Peyer's patch (tissue), 4 donors: ENCODE measurements around the gene SPON1. TPM values are rescaled to one million over a fixed set of nuclear protein-coding genes. Genes with fewer than 3 reads are reported as not detected.
A peak's percentile ranks its signal among the peaks of the same experiment; 100 is the strongest.

ENCODE experiments used
- DNase-seq, 3 donors: peaks; one replicate each; pipeline ENCODE4 v3.0.0-alpha.2; 2017 to 2019
- H3K27ac ChIP-seq, 4 donors: fragments of 200-600 bp; sonication (generic); one replicate each; pipeline ENCODE4 v1.5.1; 2016 to 2019
- H3K27me3 ChIP-seq, 2 donors: fragments of 200-600 bp; sonication (generic); one replicate each; pipeline ENCODE4 v1.5.1; 2019
- H3K36me3 ChIP-seq, 3 donors: fragments of 200-600 bp; sonication (generic); one replicate each; pipeline ENCODE4 v1.5.1; 2016 to 2019
- H3K4me1 ChIP-seq, 4 donors: fragments of 200-600 bp; sonication (generic); one replicate each; pipeline ENCODE4 v1.5.1; 2016 to 2019
- H3K4me3 ChIP-seq, 4 donors: fragments of 200-600 bp; sonication (generic); 1 replicate in 3 of 4; 2 replicates in 1 of 4; pipeline ENCODE4 v1.5.1; 2016 to 2019; ENCODE audit warnings: mild to moderate bottlenecking in 1 of 4
- H3K9me3 ChIP-seq, 4 donors: fragments of 200-600 bp; sonication (generic); one replicate each; pipeline ENCODE4 v1.5.1; 2016 to 2019; ENCODE audit warnings: mild to moderate bottlenecking in 1 of 4
- POLR2A ChIP-seq, 2 donors: fragments of 450-650 bp; IDR thresholded peaks; one replicate each; pipeline ENCODE4 v1.5.1; 2017; ENCODE audit warnings: antibody characterized with exemption in 2 of 2, mild to moderate bottlenecking in 2 of 2, moderate library complexity in 2 of 2
- total RNA-seq, 4 donors: library from RNA; depleted of rRNA; stranded (reverse); fragments of >200 nt; gene quantifications; one replicate each; pipeline ENCODE4 v1.1.0, GENCODE V29; 2016
- TF ChIP-seq, protein P1 (sequence below), 6 experiments: fragments of 450-650 bp in 4 of 6; fragments of 200-600 bp in 2 of 6; sonication (generic) in 1 of 6; IDR thresholded peaks; one replicate each; pipeline ENCODE4 v1.5.1; 2017 to 2019; ENCODE audit warnings: antibody characterized with exemption in 6 of 6, mild to moderate bottlenecking in 3 of 6, moderate library complexity in 1 of 6

The SPON1 gene
- total RNA-seq, 4 donors from 2014 or later: 26.4 to 53.8 (median 48.3) TPM

DNA sequence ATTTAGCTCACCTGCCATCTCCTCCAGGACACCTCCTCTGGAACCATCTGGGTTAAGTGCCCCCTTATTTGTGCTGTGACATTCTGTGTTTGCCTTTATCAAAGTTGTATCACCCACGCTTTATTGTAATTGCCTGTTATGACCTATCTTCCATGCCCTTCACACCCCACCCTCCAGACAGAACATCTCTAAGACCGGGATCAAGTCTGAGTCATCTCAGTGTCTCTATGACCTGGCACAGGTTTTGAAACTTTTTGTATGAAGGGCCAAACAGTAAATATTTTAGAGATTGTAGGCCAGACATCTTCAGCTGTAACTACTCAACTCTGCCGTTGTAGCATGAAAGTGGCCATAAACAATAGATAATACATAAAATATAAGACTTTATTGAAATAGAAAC, 161.8 kb downstream of the SPON1 start:
- Histone ChIP-seq H3K27me3 (no peaks in the 10 kb centered on the region), H3K9me3 (no peaks in the 10 kb centered on the region)

DNA sequence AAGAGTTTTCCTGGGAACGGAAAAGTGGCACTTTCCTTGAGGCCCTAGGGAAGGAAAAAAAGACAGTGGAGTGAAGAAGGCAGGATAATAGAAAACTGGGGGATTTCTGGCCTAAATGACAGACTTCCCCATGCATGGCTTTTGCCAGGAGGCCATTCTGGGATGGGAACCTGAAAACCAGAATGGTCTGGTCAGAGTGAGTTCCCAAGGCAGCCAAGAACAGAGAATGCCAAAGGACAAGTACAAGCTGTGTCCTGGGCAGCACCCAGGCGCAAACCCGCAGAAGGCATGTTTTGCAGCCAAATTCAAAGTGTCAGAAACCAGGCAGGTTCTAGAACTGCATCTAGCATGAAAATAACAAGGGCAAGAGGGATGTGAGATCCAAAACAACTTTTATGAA, 162.4 kb downstream of the SPON1 start:
- Histone ChIP-seq H3K36me3 (peaks cover 0 to 8% (median 0%) of the 10 kb centered on the region in 3 donors), H3K27ac (no peak overlapping the region), H3K4me3 (no peak overlapping the region), H3K4me1 (no peaks in the 10 kb centered on the region), H3K27me3 (no peaks in the 10 kb centered on the region), H3K9me3 (no peaks in the 10 kb centered on the region)
- DNase-seq: no peak
- TF ChIP-seq, protein P1, sequence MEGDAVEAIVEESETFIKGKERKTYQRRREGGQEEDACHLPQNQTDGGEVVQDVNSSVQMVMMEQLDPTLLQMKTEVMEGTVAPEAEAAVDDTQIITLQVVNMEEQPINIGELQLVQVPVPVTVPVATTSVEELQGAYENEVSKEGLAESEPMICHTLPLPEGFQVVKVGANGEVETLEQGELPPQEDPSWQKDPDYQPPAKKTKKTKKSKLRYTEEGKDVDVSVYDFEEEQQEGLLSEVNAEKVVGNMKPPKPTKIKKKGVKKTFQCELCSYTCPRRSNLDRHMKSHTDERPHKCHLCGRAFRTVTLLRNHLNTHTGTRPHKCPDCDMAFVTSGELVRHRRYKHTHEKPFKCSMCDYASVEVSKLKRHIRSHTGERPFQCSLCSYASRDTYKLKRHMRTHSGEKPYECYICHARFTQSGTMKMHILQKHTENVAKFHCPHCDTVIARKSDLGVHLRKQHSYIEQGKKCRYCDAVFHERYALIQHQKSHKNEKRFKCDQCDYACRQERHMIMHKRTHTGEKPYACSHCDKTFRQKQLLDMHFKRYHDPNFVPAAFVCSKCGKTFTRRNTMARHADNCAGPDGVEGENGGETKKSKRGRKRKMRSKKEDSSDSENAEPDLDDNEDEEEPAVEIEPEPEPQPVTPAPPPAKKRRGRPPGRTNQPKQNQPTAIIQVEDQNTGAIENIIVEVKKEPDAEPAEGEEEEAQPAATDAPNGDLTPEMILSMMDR (IDR thresholded peaks at IDR 0.05): no peak
- TF ChIP-seq POLR2A (IDR thresholded peaks at IDR 0.05): no peak

More for the DNA sequence above, 161.8 kb downstream of the SPON1 start:
- Histone ChIP-seq H3K4me1 (no peaks in the 10 kb centered on the region), H3K36me3 (peaks cover 0 to 8% (median 0%) of the 10 kb centered on the region in 3 donors), H3K27ac (no peak overlapping the region), H3K4me3 (no peak overlapping the region)
- DNase-seq: no peak
- TF ChIP-seq, protein P1 (IDR thresholded peaks at IDR 0.05): no peak
- TF ChIP-seq POLR2A (IDR thresholded peaks at IDR 0.05): no peak

DNA sequence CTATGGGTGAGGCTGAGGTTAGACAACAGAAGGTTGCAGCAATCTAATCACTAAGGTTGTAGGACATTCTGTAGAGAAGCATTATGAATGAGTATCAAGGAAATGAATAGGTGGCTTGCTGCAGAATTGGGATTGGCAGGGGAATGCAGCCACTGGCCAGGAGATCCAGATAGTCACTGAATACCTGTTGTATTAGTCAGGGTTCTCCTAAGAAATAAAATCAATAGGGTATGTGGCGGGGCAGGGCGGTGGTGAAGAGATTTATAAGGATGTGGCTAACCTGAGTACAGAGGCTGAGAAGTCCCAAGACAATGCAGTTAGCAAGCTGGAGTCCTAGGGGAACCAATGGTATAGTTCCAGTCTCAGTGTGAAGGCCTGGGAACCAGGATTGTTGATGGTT, 163.0 kb downstream of the SPON1 start:
- H3K4me1 ChIP-seq: no peaks in the 10 kb centered on the region
- H3K36me3 ChIP-seq: peaks cover 0 to 8% (median 0%) of the 10 kb centered on the region in 3 donors
- no peak overlapping the region for H3K27ac ChIP-seq
- TF ChIP-seq POLR2A (IDR thresholded peaks at IDR 0.05): no peak
- no peak for DNase-seq
- H3K4me3 ChIP-seq: no peak overlapping the region
- H3K9me3 ChIP-seq: no peaks in the 10 kb centered on the region
- H3K27me3 ChIP-seq: no peaks in the 10 kb centered on the region

DNA sequence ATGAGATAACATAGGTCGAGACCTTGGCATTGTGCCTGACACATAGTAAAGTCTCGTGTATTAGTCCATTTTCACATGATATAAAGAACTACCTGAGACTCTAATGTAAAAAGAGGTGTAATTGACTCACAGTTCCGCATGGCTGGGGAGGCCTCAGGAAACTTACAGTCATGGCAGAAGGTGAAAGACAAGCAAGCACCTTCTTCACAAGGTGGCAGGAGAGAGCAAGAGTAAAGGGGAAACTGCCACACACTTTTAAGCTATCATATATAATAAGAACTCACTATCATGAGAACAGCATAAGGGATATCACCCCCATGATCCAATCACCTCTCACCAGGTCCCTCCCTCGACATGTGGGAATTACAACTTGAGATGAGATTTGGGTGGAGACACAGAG, 165.2 kb downstream of the SPON1 start:
- Histone ChIP-seq H3K9me3 (no peaks in the 10 kb centered on the region), H3K27ac (no peak overlapping the region), H3K4me3 (no peak overlapping the region), H3K36me3 (peaks cover 0 to 8% (median 0%) of the 10 kb centered on the region in 3 donors), H3K27me3 (no peaks in the 10 kb centered on the region), H3K4me1 (peaks cover 0 to 8% (median 0%) of the 10 kb centered on the region in 4 donors)
- TF ChIP-seq, protein P1 (IDR thresholded peaks at IDR 0.05): no peak
- no peak for TF ChIP-seq POLR2A (IDR thresholded peaks at IDR 0.05)
- no peak for DNase-seq

DNA sequence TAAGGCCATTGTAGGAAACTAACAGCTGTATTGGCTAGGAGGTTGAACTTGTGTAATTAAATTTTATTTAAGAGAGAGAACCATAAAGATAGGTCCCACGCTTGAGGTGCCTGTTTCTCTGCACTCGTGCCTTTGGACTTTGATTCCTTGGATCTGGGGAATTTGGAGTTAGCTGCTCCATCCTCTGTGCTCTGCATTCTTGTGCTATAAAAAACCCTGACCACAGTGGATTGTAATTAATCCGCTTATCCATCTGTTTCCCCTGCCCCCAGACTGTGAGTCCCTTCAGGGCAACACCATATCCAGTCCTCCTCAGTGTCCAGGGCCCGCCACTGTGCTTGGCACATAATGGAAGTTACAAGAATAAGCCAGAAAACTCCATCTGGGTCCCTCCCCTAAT, 169.8 kb downstream of the SPON1 start:
- Histone ChIP-seq H3K4me3 (no peak overlapping the region), H3K36me3 (peaks cover 0 to 12% (median 0%) of the 10 kb centered on the region in 3 donors), H3K27me3 (no peaks in the 10 kb centered on the region), H3K9me3 (no peaks in the 10 kb centered on the region), H3K4me1 (peaks cover 0 to 18% (median 0%) of the 10 kb centered on the region in 4 donors), H3K27ac (no peak overlapping the region)
- TF ChIP-seq, protein P1 (IDR thresholded peaks at IDR 0.05): no peak
- no peak for TF ChIP-seq POLR2A (IDR thresholded peaks at IDR 0.05)
- DNase-seq: peak in 1 of 3 donors; percentile 53

DNA sequence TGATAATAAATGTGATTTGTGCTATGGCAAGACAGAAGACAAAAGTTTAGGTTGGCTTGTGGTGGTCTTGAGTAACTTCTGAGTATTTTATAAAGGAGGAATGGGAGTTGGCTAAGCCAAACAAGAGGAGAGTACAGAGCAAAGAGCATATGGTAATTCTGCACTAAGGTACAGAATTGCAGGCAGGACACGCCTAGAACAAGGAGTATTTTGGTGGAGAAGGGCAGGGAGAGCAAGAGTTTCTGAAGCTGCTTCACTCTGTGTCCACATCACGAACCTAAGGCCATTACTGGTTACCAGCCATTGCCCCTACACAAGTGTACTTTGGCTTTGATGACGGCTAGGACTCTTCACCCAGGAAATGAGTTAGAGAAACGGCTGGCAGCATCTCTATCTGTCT, 170.9 kb downstream of the SPON1 start:
- peaks cover 0 to 12% (median 0%) of the 10 kb centered on the region in 3 donors for H3K36me3 ChIP-seq
- DNase-seq: no peak
- no peak overlapping the region for H3K4me3 ChIP-seq
- no peaks in the 10 kb centered on the region for H3K27me3 ChIP-seq
- peaks cover 0 to 18% (median 0%) of the 10 kb centered on the region in 4 donors for H3K4me1 ChIP-seq
- H3K9me3 ChIP-seq: no peaks in the 10 kb centered on the region
- TF ChIP-seq, protein P1 (IDR thresholded peaks at IDR 0.05): no peak
- TF ChIP-seq POLR2A (IDR thresholded peaks at IDR 0.05): no peak
- no peak overlapping the region for H3K27ac ChIP-seq
